Body of pancreas (tissue), 4 donors: Measurements from ENCODE around the gene DNAJB14.

ENCODE experiments used
- CTCF ChIP-seq, 7 experiments: fragments of 450-650 bp in 4 of 7; fragments of 200-600 bp in 3 of 7; sonication (generic) in 3 of 7; IDR thresholded peaks; one replicate each; pipeline ENCODE4 v1.5.1; 2016 to 2019; ENCODE audit warnings: antibody characterized with exemption in 7 of 7
- POLR2A ChIP-seq, 3 donors: fragments of 450-650 bp; IDR thresholded peaks; one replicate each; pipeline ENCODE4 v1.6.1; 2016; ENCODE audit warnings: antibody characterized with exemption in 3 of 3, mild to moderate bottlenecking in 2 of 3

GRCh38 chr4:99949999-99950912, 3.8 kb upstream of the DNAJB14 start, which contains the start of gene H2AZ1:
- TF ChIP-seq CTCF (IDR thresholded peaks at IDR 0.05) (peak in 1 of 7 experiments; percentile 5), POLR2A (IDR thresholded peaks at IDR 0.05) (peak; percentile 94 to 99 (median 99))
